GM18867 (cell line): ENCODE measurements around the gene UBE2H.
A peak's percentile ranks its signal among the peaks of the same experiment; 100 is the strongest.
"Not testable (repeated sequence)": the region's sequence is repeated elsewhere in the genome, so short reads cannot be mapped to it uniquely, and the experiment has no call there.

Source experiments
- ATAC-seq: cut with Tn5 transposase; IDR thresholded peaks from one replicate; pipeline ENCODE4 v1.9.1; 2021; ENCODE audit warnings: mild to moderate bottlenecking, moderate library complexity; ENCODE audit not compliant: unreplicated experiment

Gene UBE2H

GRCh38 chr7:129911790-129912189 lies 41.0 kb downstream of the UBE2H start:
- no peak for ATAC-seq

DNA sequence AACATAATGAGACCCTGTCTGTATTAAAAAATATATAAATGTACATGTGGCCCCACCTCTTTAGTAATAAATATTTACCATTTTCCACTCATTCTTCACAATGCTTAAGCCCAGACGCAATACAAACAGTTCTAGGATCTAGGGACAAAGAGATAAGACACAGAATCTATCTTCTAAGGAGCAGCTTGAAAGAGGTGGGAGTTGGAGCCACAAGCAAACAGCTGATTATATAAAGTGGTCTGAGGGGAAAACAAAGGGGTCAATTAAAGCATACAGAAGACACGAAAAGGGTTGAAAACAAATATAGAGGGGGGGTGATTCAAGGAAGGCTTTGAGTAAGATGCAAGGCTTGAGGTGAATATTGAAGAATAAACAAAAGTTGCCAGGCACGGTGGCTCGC lies 43.1 kb downstream of the UBE2H start:
- ATAC-seq = no peak

GRCh38 chr7:129908181-129908580 lies 44.6 kb downstream of the UBE2H start:
- ATAC-seq = no peak

- no peak for ATAC-seq
These were observed 45.5 kb downstream of the UBE2H start for GRCh38 chr7:129907122-129907736.

GRCh38 chr7:129906700-129907099 lies 46.1 kb downstream of the UBE2H start:
- ATAC-seq = no peak

- peak; percentile 78 for ATAC-seq
These were observed 48.8 kb downstream of the UBE2H start for GRCh38 chr7:129903935-129904334.

GRCh38 chr7:129902788-129903422 lies 49.9 kb downstream of the UBE2H start:
- ATAC-seq = no peak

DNA sequence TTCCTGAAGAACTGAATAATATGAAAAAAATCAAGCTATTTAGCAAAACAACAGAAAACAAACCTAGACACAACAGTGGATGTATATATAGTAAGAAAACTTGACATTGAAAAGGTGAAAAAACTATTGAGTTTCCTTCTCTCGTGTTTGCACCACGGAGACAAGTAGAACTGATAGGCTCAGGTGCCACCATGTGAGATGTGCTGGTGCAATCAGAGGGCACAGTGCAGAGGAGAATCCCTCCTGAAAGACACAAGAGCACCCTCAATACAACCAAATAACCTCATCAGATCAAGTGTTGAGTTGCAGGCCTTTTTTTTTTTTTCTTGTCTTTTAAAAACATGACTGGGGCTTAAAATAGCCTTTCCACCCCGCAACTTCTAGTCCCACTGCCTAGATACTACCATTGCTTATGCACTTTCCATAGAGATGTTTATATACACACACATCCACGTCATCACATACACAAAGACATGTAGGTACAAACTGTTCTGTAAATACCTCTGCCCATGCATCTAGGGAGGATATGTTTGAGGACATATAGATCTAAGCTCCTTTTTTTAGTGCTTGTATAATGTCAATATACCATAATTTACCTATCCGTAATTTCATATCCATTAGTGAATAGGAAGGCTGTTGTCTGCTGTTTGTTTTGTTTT lies 54.1 kb downstream of the UBE2H start:
- no peak for ATAC-seq

DNA sequence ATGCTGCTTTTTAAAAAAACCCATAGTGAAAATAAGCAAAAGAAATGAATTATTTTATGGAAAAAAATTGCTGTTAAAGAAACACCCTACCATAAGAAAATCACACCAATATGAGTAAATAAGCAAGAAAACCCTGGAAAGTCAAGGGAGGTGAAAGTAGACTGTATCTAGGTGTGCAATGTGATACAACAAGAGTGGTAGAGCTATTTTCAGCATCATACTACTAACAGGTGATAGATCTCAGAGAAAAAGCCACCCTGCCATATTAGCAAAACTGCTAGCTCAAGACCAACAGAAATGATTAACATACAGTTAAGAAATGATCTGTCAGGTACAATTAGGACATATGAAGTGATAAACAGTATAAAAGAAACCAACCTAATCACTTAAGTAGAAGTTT lies 54.8 kb downstream of the UBE2H start:
- no peak for ATAC-seq

GRCh38 chr7:129896568-129897382 lies 56.0 kb downstream of the UBE2H start:
- no peak for ATAC-seq

GRCh38 chr7:129894184-129894583 lies 58.6 kb downstream of the UBE2H start:
- ATAC-seq = not testable (repeated sequence)

- ATAC-seq = no peak
These were observed 62.7 kb downstream of the UBE2H start for GRCh38 chr7:129890090-129890489.

DNA sequence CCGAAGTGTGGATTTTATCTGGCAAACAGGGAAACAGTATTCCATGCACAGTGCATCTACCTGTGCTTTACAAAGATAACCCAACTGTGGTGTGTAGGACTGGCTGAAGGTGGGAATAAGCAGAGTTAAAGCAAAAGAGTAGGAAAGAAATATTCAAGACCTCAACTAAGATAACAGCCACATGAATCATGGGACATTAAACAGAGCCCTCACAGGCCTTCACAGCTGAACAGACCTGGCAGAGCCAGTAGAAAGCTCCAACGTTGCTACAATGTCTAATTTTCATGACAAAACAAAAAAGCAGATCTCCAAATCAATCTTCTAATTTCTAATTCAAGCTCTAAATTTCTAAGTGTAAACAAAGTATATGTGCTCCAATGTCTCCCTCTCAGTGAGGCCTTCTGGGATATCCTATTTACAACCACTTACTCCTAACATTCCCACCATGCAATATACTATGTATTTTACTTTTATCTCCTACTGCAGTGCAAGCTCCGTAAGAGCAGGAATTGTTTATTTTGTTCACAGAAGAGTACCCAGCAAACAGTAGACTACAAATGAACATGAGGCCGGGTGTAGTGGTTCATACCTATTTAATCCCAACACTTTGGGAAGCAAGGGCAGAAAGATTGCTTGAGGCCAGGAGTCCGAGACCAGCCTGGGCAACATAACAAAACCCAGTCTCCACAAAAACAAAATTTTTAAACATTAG lies 63.5 kb downstream of the UBE2H start:
- ATAC-seq = no peak

GRCh38 chr7:129887865-129888264 lies 64.9 kb downstream of the UBE2H start:
- ATAC-seq = no peak

- no peak for ATAC-seq
These were observed 66.0 kb downstream of the UBE2H start for GRCh38 chr7:129886818-129887186.

DNA sequence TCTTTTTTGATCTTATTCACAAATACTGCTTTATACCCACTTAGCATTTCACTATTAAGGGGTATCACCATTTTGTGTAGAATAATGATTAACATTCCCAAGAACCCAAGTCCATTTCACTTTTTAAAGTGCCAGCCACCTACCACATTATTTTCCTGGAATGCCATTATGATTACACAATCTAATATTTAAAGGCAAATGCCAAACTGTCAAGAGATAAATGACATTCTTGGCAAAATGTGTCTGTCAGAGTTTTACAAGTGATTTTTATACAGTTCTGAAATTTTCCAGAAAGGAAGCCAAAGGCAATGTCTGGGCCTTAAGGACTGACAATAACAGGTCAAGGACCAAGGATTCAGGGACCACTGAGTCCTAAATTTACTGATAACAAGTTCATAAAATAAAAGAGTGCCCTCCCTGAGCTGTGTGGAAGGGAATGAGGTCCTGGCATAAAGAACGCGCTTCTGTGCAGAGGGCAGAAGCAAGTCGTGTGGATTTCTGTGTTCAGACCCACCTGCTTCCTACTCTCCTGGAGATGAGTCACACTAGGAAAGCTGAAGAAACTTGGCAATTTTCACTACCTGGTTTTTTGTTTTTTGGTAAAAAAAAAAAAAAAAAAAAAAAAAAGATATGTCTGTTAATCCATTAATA lies 66.5 kb downstream of the UBE2H start:
- ATAC-seq = no peak

- ATAC-seq = no peak
These were observed 68.3 kb downstream of the UBE2H start for GRCh38 chr7:129884495-129884894.

- ATAC-seq = no peak
These were observed 69.6 kb downstream of the UBE2H start for GRCh38 chr7:129883151-129883550.

DNA sequence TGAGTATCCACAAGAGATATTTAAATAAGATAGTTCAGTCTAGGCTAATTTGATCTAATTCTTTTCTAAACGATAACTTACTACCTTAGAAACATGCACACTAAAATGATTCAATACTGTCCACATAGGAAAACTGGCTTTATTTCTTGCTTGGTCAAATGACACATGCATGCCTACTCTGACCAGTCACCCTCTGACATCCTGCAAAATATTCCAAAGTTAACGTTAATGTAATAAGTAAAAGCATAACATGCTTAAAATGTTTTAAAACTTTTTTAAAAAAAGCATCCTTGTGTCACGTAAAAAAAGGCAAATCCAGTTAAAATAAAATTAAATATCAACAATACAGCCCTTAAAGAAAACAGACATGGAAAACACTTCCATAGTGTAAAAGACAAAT lies 70.2 kb downstream of the UBE2H start:
- ATAC-seq = no peak

- ATAC-seq = no peak
These were observed 75.5 kb downstream of the UBE2H start for GRCh38 chr7:129877146-129877792.
